Smooth muscle cell of the brain vasculature (primary cell): ENCODE measurements around the gene RALGAPA1.

Experiments
- DNase-seq: peaks from one replicate; pipeline ENCODE4 v3.0.0-alpha.2; 2012; ENCODE audit warnings: low read depth, low spot score

Gene RALGAPA1

DNA sequence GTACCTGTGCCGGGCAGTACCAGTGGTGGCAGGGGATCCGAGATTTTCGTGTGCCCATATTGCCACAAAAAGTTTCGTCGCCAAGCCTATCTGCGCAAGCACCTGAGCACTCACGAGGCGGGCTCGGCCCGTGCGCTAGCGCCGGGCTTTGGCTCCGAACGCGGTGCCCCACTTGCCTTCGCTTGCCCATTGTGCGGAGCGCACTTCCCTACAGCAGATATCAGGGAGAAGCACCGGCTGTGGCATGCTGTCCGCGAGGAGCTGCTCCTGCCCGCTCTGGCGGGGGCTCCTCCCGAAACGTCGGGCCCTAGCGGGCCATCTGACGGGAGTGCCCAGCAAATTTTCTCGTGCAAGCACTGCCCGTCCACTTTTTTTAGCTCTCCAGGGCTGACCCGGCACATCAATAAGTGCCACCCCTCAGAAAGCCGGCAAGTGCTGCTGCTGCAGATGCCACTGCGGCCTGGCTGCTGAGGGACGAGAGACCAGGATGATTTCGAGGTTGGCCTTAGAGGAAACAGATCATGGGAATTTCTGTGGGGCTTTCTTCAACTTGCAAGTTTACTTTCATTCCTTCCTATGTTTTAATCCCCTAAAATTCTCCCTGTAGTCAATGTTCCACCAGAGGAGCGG is 273.5 kb downstream of the RALGAPA1 start:
- no peak for DNase-seq

GRCh38 chr14:35534873-35535482 is 274.1 kb downstream of the RALGAPA1 start:
- DNase-seq: peak; percentile 28

DNA sequence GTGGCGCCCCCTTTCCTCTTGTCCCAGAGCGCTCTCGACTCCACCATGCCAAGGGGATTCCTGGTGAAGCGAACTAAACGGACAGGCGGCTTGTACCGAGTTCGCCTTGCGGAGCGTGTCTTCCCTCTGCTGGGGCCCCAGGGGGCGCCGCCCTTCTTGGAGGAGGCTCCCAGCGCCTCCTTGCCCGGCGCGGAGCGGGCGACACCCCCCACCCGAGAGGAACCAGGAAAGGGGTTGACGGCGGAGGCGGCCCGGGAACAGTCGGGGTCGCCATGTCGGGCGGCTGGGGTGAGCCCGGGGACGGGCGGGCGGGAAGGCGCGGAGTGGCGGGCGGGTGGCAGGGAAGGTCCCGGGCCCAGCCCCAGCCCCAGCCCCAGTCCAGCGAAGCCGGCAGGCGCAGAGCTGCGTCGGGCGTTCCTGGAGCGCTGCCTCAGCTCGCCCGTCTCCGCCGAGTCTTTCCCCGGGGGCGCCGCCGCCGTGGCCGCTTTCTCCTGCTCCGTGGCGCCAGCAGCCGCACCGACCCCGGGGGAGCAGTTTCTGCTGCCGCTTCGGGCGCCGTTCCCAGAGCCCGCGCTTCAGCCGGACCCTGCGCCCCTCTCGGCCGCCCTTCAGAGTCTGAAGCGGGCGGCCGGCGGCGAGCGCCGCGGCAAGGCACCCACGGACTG is 274.8 kb downstream of the RALGAPA1 start:
- no peak for DNase-seq

GRCh38 chr14:35533357-35534207 is 275.5 kb downstream of the RALGAPA1 start, which contains the start of gene INSM2:
INSM2 (plus strand) TSS chr14:35534164; CDS start chr14:35534253, 89 bp downstream.
- no peak for DNase-seq

DNA sequence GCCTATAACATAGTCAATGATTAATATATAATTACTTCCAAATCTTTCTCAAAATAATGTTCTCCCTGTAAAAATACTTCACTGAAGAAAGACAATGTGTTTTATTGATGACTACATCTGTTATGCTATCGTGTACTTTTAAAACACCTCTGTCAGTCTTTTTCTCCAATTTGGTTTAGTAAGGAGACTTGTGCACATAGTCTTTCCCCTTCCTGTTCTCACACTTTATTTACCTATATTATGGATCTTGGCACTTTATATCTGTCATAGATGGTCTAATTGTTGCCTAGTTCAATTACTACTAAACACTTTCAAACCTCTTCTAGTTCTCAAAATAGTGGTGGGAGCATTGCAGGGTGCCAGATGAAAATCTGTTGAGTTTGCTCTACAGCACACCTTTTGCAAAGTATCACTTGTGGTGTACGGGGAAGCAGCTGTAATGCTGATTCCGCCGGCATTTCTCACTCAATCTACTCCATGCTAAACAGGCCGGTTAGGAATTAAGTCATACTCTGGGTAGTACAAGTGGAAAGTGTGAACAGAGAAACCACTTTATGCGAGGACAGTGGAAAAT is 276.2 kb downstream of the RALGAPA1 start:
- no peak for DNase-seq

GRCh38 chr14:35531960-35532747 is 276.9 kb downstream of the RALGAPA1 start:
- no peak for DNase-seq

DNA sequence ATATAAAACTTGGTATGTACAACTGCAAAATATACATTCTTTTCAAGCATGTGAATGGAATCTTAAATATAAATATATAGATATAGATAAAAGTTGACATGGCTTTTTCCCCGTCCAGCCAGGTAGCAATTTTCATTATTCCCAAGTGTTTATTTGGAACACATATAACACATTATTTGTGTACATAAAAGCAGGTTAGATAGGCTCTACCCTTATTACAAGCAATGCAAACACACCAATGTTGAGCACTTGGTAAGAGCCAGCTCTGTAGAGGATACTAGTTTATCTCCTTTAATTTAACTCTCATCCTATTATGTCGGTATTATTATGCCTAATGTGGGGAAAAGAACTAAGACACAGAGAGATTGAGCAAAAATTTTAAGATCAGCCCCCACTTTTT is 282.1 kb downstream of the RALGAPA1 start:
- DNase-seq: no peak

DNA sequence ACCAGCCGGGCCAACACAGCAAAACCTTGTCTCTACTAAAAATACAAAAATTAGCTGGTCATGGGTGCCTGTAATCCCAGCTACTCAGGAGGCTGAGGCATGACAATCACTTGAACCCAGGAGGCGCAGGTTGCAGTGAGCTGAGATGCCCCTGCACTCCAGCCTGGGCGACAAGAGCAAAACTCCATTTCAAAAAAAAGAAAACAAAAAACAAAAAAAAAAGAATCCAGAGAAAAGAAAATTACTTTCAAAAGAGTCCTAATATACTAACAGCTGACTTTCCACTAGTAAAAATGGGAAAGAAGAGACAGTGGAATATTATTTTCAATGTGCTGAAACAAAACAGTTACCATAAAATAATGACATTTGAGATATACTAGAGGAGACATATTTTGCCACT is 283.4 kb downstream of the RALGAPA1 start:
- DNase-seq: no peak

DNA sequence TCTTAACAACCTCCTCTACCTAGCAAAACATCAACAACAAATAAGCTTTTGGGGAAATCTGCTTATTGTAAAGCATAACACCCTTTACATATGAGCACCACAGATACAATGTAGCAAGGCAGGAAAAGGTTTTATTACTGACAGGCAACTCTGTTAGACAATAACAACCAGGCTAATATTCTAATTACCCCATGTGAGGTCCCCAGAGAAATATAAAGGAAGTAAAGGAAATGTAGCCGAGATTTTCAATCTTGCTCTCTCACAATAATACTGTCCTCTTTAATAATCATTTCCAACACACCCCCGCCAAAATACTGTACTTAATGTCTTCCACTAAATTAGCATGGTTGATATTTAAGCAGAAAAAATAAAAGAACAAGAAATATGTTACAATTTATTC is 289.1 kb downstream of the RALGAPA1 start:
- no peak for DNase-seq

- DNase-seq: no peak
Observed at GRCh38 chr14:35515916-35516315, 293.2 kb downstream of the RALGAPA1 start.

DNA sequence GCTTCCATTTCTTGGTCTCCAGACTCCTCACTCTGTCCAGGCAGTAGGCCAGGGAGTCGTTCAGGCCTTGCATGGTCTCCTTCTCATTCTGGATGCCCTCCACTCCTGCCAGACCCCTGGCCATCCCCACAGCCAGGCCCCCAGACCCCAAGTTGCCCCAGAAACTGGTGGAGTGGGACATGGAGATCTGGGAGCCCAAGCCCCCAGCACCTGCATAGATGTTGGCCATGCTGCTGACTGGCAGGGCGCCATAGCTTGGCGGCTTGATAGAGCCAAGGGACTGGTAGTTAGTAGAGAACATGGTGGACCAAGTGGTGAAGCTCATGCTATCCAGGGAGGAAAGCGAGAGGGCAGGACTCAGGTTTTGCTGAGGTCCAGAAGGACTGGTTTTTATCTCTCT is 296.3 kb downstream of the RALGAPA1 start:
- DNase-seq: no peak

DNA sequence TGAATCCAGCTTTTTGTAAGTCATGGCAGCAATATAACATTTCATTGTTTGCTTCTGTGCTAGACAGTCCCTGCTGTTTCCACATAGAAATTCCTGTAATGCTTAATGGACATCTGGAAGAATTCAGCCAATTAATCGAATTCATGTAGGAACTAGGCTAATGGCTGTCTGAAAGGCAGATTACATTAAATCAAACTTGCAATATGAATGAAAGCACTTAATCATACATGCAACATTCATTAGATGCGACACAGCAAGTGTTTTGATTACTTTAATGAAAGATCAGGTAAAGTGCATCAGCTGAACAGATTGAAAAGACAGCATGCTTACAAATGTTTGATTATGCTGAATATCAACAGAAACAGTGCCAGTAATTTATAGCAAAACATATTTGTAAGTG is 299.2 kb downstream of the RALGAPA1 start:
- no peak for DNase-seq

- no peak for DNase-seq
Observed at GRCh38 chr14:35506927-35507326, 302.2 kb downstream of the RALGAPA1 start.

GRCh38 chr14:35506461-35506860 is 302.6 kb downstream of the RALGAPA1 start:
- no peak for DNase-seq

- DNase-seq: no peak
Observed at GRCh38 chr14:35504260-35504659, 304.8 kb downstream of the RALGAPA1 start.

GRCh38 chr14:35503646-35504045 is 305.4 kb downstream of the RALGAPA1 start:
- no peak for DNase-seq

DNA sequence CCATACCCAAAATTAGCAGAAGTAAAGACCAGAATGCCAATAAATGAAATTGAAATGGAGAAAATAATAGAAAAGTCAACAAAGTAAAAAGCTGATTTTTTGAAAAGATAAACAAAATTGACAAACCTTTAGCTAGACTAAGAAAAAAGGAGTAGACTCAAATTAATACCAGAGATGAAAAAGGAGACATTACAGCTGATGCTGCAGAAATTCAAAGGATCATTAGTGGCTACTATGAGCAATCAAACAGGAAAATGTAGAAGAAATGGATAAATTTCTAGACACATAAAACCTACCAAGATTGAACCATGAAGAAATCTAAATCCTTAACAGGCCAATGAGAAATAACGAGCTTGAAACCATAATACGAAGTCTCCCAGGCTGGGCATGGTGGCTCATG is 309.9 kb downstream of the RALGAPA1 start:
- DNase-seq: no peak

GRCh38 chr14:35495278-35495677 is 313.8 kb downstream of the RALGAPA1 start:
- no peak for DNase-seq

DNA sequence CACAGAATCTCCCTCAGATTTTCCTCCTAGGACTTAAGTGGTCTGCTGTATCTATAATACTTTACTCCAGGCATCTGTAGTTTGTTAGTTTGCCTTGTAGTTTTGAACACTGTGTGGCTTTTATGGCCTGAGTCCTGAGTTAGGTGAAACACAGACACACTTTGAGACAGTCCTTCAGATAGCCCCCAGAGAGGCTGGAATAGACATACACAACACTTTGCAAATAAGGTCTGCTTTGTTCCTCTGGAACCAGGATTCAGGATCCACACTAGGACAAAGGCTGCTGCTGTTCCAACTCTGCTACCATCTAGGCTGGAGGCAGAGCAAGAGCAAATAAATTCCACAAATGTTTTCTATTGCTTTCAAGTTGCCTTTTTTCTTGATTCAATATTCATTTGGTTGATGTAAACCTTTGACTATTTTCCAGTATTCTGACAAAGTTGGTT is 316.5 kb downstream of the RALGAPA1 start:
- DNase-seq: no peak
